Measurements from ENCODE around the gene TIGAR. TPM values are rescaled to one million over a fixed set of nuclear protein-coding genes. Genes with fewer than 3 reads are reported as not detected.

Gene TIGAR
- total RNA-seq, 1 donor from 2014 or later: 15.4 TPM

GRCh38 chr12:4281173-4281654, 39.8 kb upstream of the TIGAR start:
- peaks cover 80% of the 10 kb centered on the region for H3K4me1 Mint-ChIP-seq
- no peak for DNase-seq (ENCODE audit: low read depth, low spot score)
- no peaks in the 10 kb centered on the region for H3K27me3 Mint-ChIP-seq (ENCODE audit: low read depth)
- no peak overlapping the region for H3K27ac Mint-ChIP-seq (ENCODE audit: unreplicated experiment)
- peak overlapping the region; percentile 69 for H3K4me3 Mint-ChIP-seq
- no peaks in the 10 kb centered on the region for H3K9me3 Mint-ChIP-seq
- peaks cover 45% of the 10 kb centered on the region for H3K36me3 Mint-ChIP-seq (ENCODE audit: low read depth)
- TF ChIP-seq CTCF (conservative IDR thresholded peaks at IDR 0.05): no peak

DNA sequence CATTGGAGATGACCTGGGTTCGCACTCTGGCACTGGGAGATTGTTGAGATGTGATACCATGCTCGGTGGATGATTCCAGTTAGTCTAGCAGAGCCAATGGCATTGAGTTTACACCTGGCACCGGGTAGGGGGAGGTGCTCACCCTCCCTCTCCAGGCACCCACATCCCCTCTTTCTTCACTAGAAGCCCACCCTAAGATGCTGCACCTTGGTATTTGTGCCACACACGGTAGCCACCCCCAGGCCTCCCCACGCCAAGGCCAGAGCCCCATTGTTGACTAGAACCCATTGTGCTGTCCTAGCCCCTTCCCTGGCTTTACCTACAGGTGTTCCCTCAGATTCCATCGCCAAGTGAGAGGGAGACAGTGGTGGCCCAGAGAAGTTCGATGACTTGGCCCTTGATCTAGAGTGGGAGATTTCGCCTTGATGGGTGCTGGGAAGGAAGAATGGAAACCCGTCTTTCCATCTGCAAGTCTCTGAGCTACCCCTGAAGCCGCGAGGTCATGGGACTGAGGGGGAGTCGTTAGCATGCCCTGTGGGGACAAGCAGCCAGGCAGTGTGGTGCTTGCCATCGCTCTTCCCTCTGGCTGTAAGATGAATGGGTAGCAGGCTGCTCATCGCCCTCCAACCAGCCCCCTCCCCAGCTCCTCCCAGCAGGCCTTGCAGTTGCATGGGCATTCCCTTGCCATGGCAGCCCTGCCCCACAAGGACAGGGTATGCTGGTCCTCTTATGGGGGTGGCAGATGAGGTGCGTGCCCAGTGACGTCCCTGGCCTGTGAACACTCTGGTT, 38.7 kb upstream of the TIGAR start:
- no peak overlapping the region for H3K27ac Mint-ChIP-seq (ENCODE audit: unreplicated experiment)
- no peak for DNase-seq (ENCODE audit: low read depth, low spot score)

GRCh38 chr12:4282892-4283511, 38.0 kb upstream of the TIGAR start:
- no peak for DNase-seq (ENCODE audit: low read depth, low spot score)
- Mint-ChIP-seq H3K9me3 (no peaks in the 10 kb centered on the region), H3K36me3 (ENCODE audit: low read depth) (peaks cover 42% of the 10 kb centered on the region), H3K27me3 (ENCODE audit: low read depth) (no peaks in the 10 kb centered on the region), H3K4me1 (peaks cover 85% of the 10 kb centered on the region), H3K27ac (ENCODE audit: unreplicated experiment) (no peak overlapping the region), H3K4me3 (peak overlapping the region; percentile 57)
- TF ChIP-seq CTCF (conservative IDR thresholded peaks at IDR 0.05): no peak

More for the DNA sequence above, 38.7 kb upstream of the TIGAR start:
- Mint-ChIP-seq H3K36me3 (ENCODE audit: low read depth) (peaks cover 43% of the 10 kb centered on the region), H3K27me3 (ENCODE audit: low read depth) (no peaks in the 10 kb centered on the region), H3K4me1 (peaks cover 82% of the 10 kb centered on the region), H3K9me3 (no peaks in the 10 kb centered on the region), H3K4me3 (peak overlapping the region; percentile 57)
- TF ChIP-seq CTCF (conservative IDR thresholded peaks at IDR 0.05): no peak

DNA sequence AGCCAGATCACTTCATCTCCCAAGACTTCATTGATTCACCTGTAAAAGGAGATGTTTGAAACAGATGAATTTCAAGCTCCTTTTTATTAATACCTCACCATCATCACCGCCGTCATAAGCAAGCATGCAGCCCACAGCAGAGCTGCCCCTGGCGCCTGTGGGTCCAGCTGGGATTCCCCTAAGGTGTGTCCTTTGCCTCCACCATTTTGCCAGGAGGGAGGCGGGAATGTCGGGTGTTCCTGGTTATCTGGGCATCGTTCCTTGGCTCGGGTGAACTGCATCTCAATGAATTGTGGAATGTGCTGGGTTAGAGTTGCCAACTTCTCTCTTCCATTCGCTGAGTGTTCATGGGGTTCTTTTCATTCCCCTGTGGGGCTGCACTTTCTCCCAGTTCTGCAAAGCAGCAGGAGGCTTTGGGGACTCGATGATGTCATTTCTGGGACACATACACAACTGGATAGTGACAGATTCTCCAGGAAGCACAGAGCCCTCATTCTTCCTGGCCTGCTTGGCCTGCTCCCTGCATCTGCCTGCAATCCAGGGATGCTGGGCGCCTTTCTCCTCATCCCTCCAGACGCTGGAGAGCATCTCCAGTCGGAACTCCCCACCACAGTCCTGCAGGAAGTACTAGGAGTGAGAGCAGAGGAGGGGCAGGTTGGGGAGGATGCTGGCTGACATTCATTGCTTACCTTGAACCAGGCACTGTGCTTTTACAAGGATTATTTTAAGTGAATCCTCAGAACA, 37.3 kb upstream of the TIGAR start:
- Mint-ChIP-seq H3K27ac (ENCODE audit: unreplicated experiment) (peak overlapping the region; percentile 47), H3K27me3 (ENCODE audit: low read depth) (no peaks in the 10 kb centered on the region), H3K9me3 (no peaks in the 10 kb centered on the region), H3K4me3 (peak overlapping the region; percentile 44), H3K4me1 (peaks cover 85% of the 10 kb centered on the region), H3K36me3 (ENCODE audit: low read depth) (peaks cover 41% of the 10 kb centered on the region)
- no peak for DNase-seq (ENCODE audit: low read depth, low spot score)
- no peak for TF ChIP-seq CTCF (conservative IDR thresholded peaks at IDR 0.05)

GRCh38 chr12:4284306-4284705, 36.7 kb upstream of the TIGAR start:
- H3K4me3 Mint-ChIP-seq: no peak overlapping the region
- no peak for DNase-seq (ENCODE audit: low read depth, low spot score)
- H3K4me1 Mint-ChIP-seq: peaks cover 85% of the 10 kb centered on the region
- no peaks in the 10 kb centered on the region for H3K27me3 Mint-ChIP-seq (ENCODE audit: low read depth)
- no peaks in the 10 kb centered on the region for H3K9me3 Mint-ChIP-seq
- H3K27ac Mint-ChIP-seq (ENCODE audit: unreplicated experiment): no peak overlapping the region
- peaks cover 43% of the 10 kb centered on the region for H3K36me3 Mint-ChIP-seq (ENCODE audit: low read depth)
- no peak for TF ChIP-seq CTCF (conservative IDR thresholded peaks at IDR 0.05)

Measured in neural crest cell (in vitro differentiated cells).